GM23248 (cell line): ENCODE results near the gene NEDD4L.

ENCODE experiments used
- EZH2 ChIP-seq: fragments of 200-600 bp; sonication (generic); IDR thresholded peaks from 2 replicates; pipeline ENCODE4 v1.6.1; 2018; ENCODE audit warnings: antibody characterized with exemption, mild to moderate bottlenecking; ENCODE audit not compliant: insufficient read depth, poor library complexity, severe bottlenecking
- EZH2phosphoT487 ChIP-seq: fragments of 200-600 bp; sonication (generic); IDR thresholded peaks from 2 replicates; pipeline ENCODE4 v1.6.1; 2018; ENCODE audit warnings: antibody characterized with exemption, moderate library complexity, mild to moderate bottlenecking, low read depth; ENCODE audit not compliant: insufficient read depth

DNA sequence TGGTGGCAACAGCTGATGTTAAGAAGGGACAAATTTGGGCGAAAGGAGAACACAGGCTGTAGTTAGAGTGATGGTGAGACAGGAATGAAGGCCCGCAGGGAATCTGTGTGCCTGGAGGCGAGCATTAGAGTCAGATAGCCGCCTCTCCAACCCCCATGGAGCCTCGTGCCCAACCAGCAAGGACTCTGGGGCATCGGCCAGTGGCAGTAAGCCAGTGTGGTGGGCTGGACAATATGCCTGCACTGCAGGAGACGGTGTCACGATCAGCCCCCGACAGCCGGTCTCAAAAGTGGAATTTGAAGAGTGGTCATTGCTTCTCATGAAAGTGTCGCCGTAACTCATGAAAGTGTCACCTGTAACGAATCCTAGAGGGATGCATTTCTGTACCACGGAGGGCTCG, 335.4 kb downstream of the NEDD4L start:
- TF ChIP-seq EZH2phosphoT487: no peak
- no peak for TF ChIP-seq EZH2
